SK-N-SH (cell line): Measurements from ENCODE around the gene TMPRSS9.

Source experiments
- FOXM1 ChIP-seq: IDR thresholded peaks from 2 replicates; pipeline ENCODE4 v1.4.0; 2012; ENCODE audit warnings: low read depth, mild to moderate bottlenecking
- GABPA ChIP-seq: IDR thresholded peaks from 2 replicates; pipeline ENCODE4 v1.4.0; 2012; ENCODE audit warnings: low read depth, mild to moderate bottlenecking
- NFIC ChIP-seq: IDR thresholded peaks from 2 replicates; pipeline ENCODE4 v1.4.0; 2012; ENCODE audit warnings: borderline replicate concordance
- YY1 ChIP-seq: IDR thresholded peaks from 2 replicates; pipeline ENCODE4 v1.4.0; 2012; ENCODE audit warnings: low read depth, mild to moderate bottlenecking
- TF ChIP-seq, protein P1 (sequence below): fragments of 200-600 bp; sonication (generic); IDR thresholded peaks from 2 replicates; pipeline ENCODE4 v1.6.1; 2017; ENCODE audit warnings: antibody characterized with exemption, mild to moderate bottlenecking, moderate library complexity

DNA sequence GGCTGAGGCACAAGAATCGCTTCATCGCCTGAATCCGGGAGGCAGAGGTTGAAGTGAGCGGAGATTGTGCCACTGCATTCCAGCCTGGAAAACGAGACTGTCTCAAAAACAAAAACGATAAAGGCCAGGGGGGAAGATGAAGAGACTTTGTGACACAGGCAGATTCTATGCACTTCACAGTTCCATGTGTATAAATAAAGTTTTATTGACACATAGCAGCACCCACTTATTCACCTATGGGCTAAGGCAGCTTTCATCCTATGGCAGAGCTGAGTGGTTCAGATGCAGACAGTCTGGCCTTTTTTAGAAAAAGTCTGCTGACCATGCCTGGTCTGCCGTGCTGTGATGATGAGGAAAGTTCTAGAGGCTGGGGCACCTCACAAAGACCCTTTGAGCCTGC lies 91.1 kb downstream of the TMPRSS9 start:
- TF ChIP-seq, protein P1, sequence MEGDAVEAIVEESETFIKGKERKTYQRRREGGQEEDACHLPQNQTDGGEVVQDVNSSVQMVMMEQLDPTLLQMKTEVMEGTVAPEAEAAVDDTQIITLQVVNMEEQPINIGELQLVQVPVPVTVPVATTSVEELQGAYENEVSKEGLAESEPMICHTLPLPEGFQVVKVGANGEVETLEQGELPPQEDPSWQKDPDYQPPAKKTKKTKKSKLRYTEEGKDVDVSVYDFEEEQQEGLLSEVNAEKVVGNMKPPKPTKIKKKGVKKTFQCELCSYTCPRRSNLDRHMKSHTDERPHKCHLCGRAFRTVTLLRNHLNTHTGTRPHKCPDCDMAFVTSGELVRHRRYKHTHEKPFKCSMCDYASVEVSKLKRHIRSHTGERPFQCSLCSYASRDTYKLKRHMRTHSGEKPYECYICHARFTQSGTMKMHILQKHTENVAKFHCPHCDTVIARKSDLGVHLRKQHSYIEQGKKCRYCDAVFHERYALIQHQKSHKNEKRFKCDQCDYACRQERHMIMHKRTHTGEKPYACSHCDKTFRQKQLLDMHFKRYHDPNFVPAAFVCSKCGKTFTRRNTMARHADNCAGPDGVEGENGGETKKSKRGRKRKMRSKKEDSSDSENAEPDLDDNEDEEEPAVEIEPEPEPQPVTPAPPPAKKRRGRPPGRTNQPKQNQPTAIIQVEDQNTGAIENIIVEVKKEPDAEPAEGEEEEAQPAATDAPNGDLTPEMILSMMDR = no peak
- TF ChIP-seq YY1 (no peak), NFIC (no peak), FOXM1 (no peak), GABPA (no peak)
